ENCODE measurements around the gene VEZF1. TPM values are rescaled to one million over a fixed set of nuclear protein-coding genes. Genes with fewer than 3 reads are reported as not detected.

The VEZF1 gene, protein sequence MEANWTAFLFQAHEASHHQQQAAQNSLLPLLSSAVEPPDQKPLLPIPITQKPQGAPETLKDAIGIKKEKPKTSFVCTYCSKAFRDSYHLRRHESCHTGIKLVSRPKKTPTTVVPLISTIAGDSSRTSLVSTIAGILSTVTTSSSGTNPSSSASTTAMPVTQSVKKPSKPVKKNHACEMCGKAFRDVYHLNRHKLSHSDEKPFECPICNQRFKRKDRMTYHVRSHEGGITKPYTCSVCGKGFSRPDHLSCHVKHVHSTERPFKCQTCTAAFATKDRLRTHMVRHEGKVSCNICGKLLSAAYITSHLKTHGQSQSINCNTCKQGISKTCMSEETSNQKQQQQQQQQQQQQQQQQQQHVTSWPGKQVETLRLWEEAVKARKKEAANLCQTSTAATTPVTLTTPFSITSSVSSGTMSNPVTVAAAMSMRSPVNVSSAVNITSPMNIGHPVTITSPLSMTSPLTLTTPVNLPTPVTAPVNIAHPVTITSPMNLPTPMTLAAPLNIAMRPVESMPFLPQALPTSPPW
- total RNA-seq (10 to 100 TPM; 62.7 to 62.9 TPM), polyA plus RNA-seq (ENCODE audit: insufficient read length in 6 of 6) (100 to 1,000 TPM in 3 of 6 donors, 10 to 100 TPM in 3; 90.7 to 106 (median 100) TPM)
- long read RNA-seq, donor 1, transcript VEZF1-202 (6 exons, 2,321 nt), result major isoform, 13 of 103 reads
- long read RNA-seq, donor 1, transcript VEZF1-201 (5 exons, 3,948 nt), result minor isoform, 5 of 103 reads
- long read RNA-seq, donor 1, partial matches to known transcripts, result 84 of 103 reads
- long read RNA-seq, donor 1, other reads (novel, unspliced or antisense), result 0 of 103 reads
- long read RNA-seq, donor 2, transcript VEZF1-202 (6 exons, 2,321 nt), result major isoform, 18 of 69 reads
- long read RNA-seq, donor 2, partial matches to known transcripts, result 48 of 69 reads
- long read RNA-seq, donor 2, other reads (novel, unspliced or antisense), result 0 of 69 reads
- long read RNA-seq, donor 3, transcript VEZF1-202 (6 exons, 2,321 nt), result major isoform, 19 of 39 reads
- long read RNA-seq, donor 3, partial matches to known transcripts, result 19 of 39 reads
- long read RNA-seq, donor 3, other reads (novel, unspliced or antisense), result 0 of 39 reads
- long read RNA-seq, donor 4, partial matches to known transcripts, result 2 of 7 reads
- long read RNA-seq, donor 4, other reads (novel, unspliced or antisense), result 1 of 7 reads
- long read RNA-seq, donor 5, transcript VEZF1-202 (6 exons, 2,321 nt), result major isoform, 12 of 38 reads
- long read RNA-seq, donor 5, partial matches to known transcripts, result 25 of 38 reads
- long read RNA-seq, donor 5, other reads (novel, unspliced or antisense), result 0 of 38 reads
- long read RNA-seq, donor 6, transcript VEZF1-202 (6 exons, 2,321 nt), result major isoform, 5 of 26 reads
- long read RNA-seq, donor 6, partial matches to known transcripts, result 20 of 26 reads
- long read RNA-seq, donor 6, other reads (novel, unspliced or antisense), result 0 of 26 reads
- long read RNA-seq, donor 7, transcript VEZF1-202 (6 exons, 2,321 nt), result major isoform, 7 of 24 reads
- long read RNA-seq, donor 7, partial matches to known transcripts, result 16 of 24 reads
- long read RNA-seq, donor 7, other reads (novel, unspliced or antisense), result 0 of 24 reads
- long read RNA-seq, donor 8, transcript VEZF1-202 (6 exons, 2,321 nt), result major isoform, 15 of 45 reads
- long read RNA-seq, donor 8, partial matches to known transcripts, result 27 of 45 reads
- long read RNA-seq, donor 8, other reads (novel, unspliced or antisense), result 0 of 45 reads
- long read RNA-seq, donor 9, result 0 reads
- long read RNA-seq, donor 10, partial matches to known transcripts, result 1 of 6 reads
- long read RNA-seq, donor 10, other reads (novel, unspliced or antisense), result 4 of 6 reads
- long read RNA-seq, donor 11, result 0 reads
- long read RNA-seq, donor 12, transcript VEZF1-201 (5 exons, 3,948 nt), result minor isoform, 5 of 47 reads
- long read RNA-seq, donor 12, transcript VEZF1-202 (6 exons, 2,321 nt), result major isoform, 8 of 47 reads
- long read RNA-seq, donor 12, partial matches to known transcripts, result 29 of 47 reads
- long read RNA-seq, donor 12, other reads (novel, unspliced or antisense), result 5 of 47 reads

- Histone ChIP-seq H3K27ac (peak within 1 kb of the TSS; percentile 95), H3K9me3 (no peaks in the 10 kb centered on the region), H3K27me3 (no peaks in the 10 kb centered on the region), H3K4me1 (peaks cover 16 to 55% of the 10 kb centered on the region in 2 donors), H3K36me3 (peaks cover 0 to 2% of the 10 kb centered on the region in 2 donors), H3K4me3 (peak within 1 kb of the TSS; percentile 76 to 96)
- no peak for TF ChIP-seq CTCF (IDR thresholded peaks at IDR 0.05)
- ATAC-seq, result peak; percentile 71
- peak; percentile 72 to 95 (median 76) for DNase-seq
- intact Hi-C loops (cut with DNase I), result no loop called here
Observed at GRCh38 chr17:57987581-57988300, at the start of gene VEZF1. TSS of gene VEZF1 (minus strand) at chr17:57988254. CDS start at chr17:57988111, 143 bp downstream.

- DNase-seq, result no peak
- intact Hi-C loops (cut with DNase I), result no loop called here
- no peak for TF ChIP-seq CTCF (IDR thresholded peaks at IDR 0.05)
- no peaks in the 10 kb centered on the region for H3K9me3 ChIP-seq
- H3K36me3 ChIP-seq, result no peaks in the 10 kb centered on the region
- no peak for ATAC-seq
- no peak overlapping the region for H3K4me3 ChIP-seq
- H3K27me3 ChIP-seq, result peaks cover 0 to 7% of the 10 kb centered on the region in 2 donors
- no peak overlapping the region for H3K27ac ChIP-seq
- H3K4me1 ChIP-seq, result no peaks in the 10 kb centered on the region
Observed at GRCh38 chr17:58032691-58033415, 44.8 kb upstream of the VEZF1 start.

GRCh38 chr17:58028578-58028977 is 40.5 kb upstream of the VEZF1 start:
- DNase-seq (no peak), ATAC-seq (no peak)
- no peaks in the 10 kb centered on the region for H3K36me3 ChIP-seq
- intact Hi-C loops (cut with DNase I), result no loop called here
- no peak for TF ChIP-seq CTCF (IDR thresholded peaks at IDR 0.05)
- no peaks in the 10 kb centered on the region for H3K27me3 ChIP-seq
- no peaks in the 10 kb centered on the region for H3K4me1 ChIP-seq
- no peaks in the 10 kb centered on the region for H3K9me3 ChIP-seq
- H3K4me3 ChIP-seq, result no peak overlapping the region
- no peak overlapping the region for H3K27ac ChIP-seq

Data from left lung (tissue), 14 donors.